ENCODE results near the gene HMGCR. TPM values are rescaled to one million over a fixed set of nuclear protein-coding genes. Genes with fewer than 3 reads are reported as not detected.

Gene HMGCR
- total and polyA plus RNA-seq, 9 of the 15 experiments (the other 6 are each of a cell fraction or from before 2014, with no cell fraction given) = 29.5 to 155 (median 61.5) TPM

DNA sequence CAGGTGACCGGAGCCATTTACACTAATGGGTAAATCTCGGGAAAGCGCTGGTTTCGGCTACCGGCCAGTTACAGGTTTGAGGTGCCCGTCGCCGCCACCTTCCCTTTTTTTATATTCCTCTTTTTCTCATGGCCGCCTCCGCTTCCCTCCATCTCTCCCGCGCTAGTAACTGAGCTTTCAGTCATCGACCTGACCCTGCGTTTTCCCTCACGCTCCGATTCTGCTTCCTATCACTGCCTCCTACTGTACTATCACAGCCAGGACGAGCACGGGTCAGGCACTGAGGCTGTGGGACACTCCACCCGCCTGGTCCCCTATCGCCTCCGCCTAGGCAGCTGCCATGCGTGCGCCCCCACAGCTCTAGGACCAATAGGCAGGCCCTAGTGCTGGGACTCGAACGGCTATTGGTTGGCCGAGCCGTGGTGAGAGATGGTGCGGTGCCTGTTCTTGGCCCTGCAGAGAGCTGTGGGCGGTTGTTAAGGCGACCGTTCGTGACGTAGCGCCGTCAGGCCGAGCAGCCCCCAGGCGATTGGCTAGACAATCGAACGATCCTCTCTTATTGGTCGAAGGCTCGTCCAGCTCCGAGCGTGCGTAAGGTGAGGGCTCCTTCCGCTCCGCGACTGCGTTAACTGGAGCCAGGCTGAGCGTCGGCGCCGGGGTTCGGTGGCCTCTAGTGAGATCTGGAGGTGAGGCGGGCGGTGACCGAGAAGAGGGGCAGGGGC, at the start of gene HMGCR (continued):
- TF ChIP-seq, protein P1, sequence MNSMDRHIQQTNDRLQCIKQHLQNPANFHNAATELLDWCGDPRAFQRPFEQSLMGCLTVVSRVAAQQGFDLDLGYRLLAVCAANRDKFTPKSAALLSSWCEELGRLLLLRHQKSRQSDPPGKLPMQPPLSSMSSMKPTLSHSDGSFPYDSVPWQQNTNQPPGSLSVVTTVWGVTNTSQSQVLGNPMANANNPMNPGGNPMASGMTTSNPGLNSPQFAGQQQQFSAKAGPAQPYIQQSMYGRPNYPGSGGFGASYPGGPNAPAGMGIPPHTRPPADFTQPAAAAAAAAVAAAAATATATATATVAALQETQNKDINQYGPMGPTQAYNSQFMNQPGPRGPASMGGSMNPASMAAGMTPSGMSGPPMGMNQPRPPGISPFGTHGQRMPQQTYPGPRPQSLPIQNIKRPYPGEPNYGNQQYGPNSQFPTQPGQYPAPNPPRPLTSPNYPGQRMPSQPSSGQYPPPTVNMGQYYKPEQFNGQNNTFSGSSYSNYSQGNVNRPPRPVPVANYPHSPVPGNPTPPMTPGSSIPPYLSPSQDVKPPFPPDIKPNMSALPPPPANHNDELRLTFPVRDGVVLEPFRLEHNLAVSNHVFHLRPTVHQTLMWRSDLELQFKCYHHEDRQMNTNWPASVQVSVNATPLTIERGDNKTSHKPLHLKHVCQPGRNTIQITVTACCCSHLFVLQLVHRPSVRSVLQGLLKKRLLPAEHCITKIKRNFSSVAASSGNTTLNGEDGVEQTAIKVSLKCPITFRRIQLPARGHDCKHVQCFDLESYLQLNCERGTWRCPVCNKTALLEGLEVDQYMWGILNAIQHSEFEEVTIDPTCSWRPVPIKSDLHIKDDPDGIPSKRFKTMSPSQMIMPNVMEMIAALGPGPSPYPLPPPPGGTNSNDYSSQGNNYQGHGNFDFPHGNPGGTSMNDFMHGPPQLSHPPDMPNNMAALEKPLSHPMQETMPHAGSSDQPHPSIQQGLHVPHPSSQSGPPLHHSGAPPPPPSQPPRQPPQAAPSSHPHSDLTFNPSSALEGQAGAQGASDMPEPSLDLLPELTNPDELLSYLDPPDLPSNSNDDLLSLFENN (IDR thresholded peaks at IDR 0.05; ENCODE audit: low read depth in 2 of 2, low read length in 2 of 2) = no peak
- TF ChIP-seq TAF9B (IDR thresholded peaks at IDR 0.05; ENCODE audit: partially characterized antibody) = peak; percentile 80
- TF ChIP-seq ZBED1 (IDR thresholded peaks at IDR 0.05) = 0 out of 2 replicates have a peak, but pooled peaks have one; percentile 8
- no peak for TF ChIP-seq SAFB (IDR thresholded peaks at IDR 0.05; ENCODE audit: borderline replicate concordance, low read depth, low read length)
- TF ChIP-seq ZNF699 (CRISPR knock-in tag; IDR thresholded peaks at IDR 0.05; ENCODE audit: insufficient replicate concordance) = no peak
- no peak for TF ChIP-seq DNMT1 (IDR thresholded peaks at IDR 0.05)
- TF ChIP-seq ZNF76 (CRISPR knock-in tag; IDR thresholded peaks at IDR 0.05; ENCODE audit: borderline replicate concordance) = no peak
- TF ChIP-seq ETS2 (tag; IDR thresholded peaks at IDR 0.05; ENCODE audit: borderline replicate concordance, poor library complexity, severe bottlenecking) = no peak
- peak; percentile 99 for TF ChIP-seq PHF21A (IDR thresholded peaks at IDR 0.05; ENCODE audit: borderline replicate concordance, low read depth)
- TF ChIP-seq, protein P2, sequence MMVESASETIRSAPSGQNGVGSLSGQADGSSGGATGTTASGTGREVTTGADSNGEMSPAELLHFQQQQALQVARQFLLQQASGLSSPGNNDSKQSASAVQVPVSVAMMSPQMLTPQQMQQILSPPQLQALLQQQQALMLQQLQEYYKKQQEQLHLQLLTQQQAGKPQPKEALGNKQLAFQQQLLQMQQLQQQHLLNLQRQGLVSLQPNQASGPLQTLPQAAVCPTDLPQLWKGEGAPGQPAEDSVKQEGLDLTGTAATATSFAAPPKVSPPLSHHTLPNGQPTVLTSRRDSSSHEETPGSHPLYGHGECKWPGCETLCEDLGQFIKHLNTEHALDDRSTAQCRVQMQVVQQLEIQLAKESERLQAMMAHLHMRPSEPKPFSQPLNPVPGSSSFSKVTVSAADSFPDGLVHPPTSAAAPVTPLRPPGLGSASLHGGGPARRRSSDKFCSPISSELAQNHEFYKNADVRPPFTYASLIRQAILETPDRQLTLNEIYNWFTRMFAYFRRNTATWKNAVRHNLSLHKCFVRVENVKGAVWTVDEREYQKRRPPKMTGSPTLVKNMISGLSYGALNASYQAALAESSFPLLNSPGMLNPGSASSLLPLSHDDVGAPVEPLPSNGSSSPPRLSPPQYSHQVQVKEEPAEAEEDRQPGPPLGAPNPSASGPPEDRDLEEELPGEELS (CRISPR knock-in tag; IDR thresholded peaks at IDR 0.05; ENCODE audit: borderline replicate concordance) = 0 out of 2 replicates have a peak, but pooled peaks have one; percentile 36
- no peak for TF ChIP-seq NR2C2 (CRISPR knock-in tag; IDR thresholded peaks at IDR 0.05)
- peak; percentile 55 for TF ChIP-seq NR2C2 (tag; IDR thresholded peaks at IDR 0.05)
- TF ChIP-seq, protein P3, sequence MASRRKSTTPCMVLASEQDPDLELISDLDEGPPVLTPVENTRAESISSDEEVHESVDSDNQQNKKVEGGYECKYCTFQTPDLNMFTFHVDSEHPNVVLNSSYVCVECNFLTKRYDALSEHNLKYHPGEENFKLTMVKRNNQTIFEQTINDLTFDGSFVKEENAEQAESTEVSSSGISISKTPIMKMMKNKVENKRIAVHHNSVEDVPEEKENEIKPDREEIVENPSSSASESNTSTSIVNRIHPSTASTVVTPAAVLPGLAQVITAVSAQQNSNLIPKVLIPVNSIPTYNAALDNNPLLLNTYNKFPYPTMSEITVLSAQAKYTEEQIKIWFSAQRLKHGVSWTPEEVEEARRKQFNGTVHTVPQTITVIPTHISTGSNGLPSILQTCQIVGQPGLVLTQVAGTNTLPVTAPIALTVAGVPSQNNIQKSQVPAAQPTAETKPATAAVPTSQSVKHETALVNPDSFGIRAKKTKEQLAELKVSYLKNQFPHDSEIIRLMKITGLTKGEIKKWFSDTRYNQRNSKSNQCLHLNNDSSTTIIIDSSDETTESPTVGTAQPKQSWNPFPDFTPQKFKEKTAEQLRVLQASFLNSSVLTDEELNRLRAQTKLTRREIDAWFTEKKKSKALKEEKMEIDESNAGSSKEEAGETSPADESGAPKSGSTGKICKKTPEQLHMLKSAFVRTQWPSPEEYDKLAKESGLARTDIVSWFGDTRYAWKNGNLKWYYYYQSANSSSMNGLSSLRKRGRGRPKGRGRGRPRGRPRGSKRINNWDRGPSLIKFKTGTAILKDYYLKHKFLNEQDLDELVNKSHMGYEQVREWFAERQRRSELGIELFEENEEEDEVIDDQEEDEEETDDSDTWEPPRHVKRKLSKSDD (conservative IDR thresholded peaks at IDR 0.05; ENCODE audit: low read length) = peak; percentile 84; the same call in 1 of the 2 replicates
- peak in 1 of 2 experiments; percentile 41; a peak in 1 of 4 replicates for TF ChIP-seq TBL1XR1 (IDR thresholded peaks at IDR 0.05; ENCODE audit: low read length in 2 of 2)
- TF ChIP-seq PPARD (CRISPR knock-in tag; IDR thresholded peaks at IDR 0.05) = no peak
- TF ChIP-seq ZNF785 (CRISPR knock-in tag; IDR thresholded peaks at IDR 0.05) = no peak
- TF ChIP-seq OTX1 (CRISPR knock-in tag; IDR thresholded peaks at IDR 0.05) = peak; percentile 75
- TF ChIP-seq MAFG (tag; conservative IDR thresholded peaks at IDR 0.05) = no peak
- no peak for TF ChIP-seq BACH1 (tag; IDR thresholded peaks at IDR 0.05)

Data from K562 (cell line).